Stomach (tissue), 9 donors: Measurements from ENCODE around the gene RRAD. TPM values are rescaled to one million over a fixed set of nuclear protein-coding genes. Genes with fewer than 3 reads are reported as not detected.
A peak's percentile ranks its signal among the peaks of the same experiment; 100 is the strongest.

ENCODE experiments used
- DNase-seq, 2 donors: peaks; one replicate each; pipeline versions ENCODE4 v3.0.0 to v3.0.0-alpha.2; 2013 to 2019
- H3K27ac ChIP-seq, 5 donors: fragments of 200-600 bp in 4 of 5; sonication (generic) in 4 of 5; one replicate each; pipeline ENCODE4 v1.5.1; 2013 to 2019; ENCODE audit warnings: mild to moderate bottlenecking in 1 of 5, moderate library complexity in 1 of 5
- H3K27me3 ChIP-seq, 3 donors: fragments of 200-600 bp; sonication (generic); one replicate each; pipeline ENCODE4 v1.5.1; 2017 to 2019; ENCODE audit warnings: mixed run types in 1 of 3
- H3K36me3 ChIP-seq, 4 donors: fragments of 200-600 bp; sonication (generic); 1 replicate in 3 of 4; 2 replicates in 1 of 4; pipeline ENCODE4 v1.5.1; 2016 to 2019
- H3K4me1 ChIP-seq, 4 donors: fragments of 200-600 bp; sonication (generic); one replicate each; pipeline ENCODE4 v1.5.1; 2016 to 2019
- H3K4me3 ChIP-seq, 4 donors: fragments of 200-600 bp; sonication (generic) in 3 of 4; one replicate each; pipeline ENCODE4 v1.5.1; 2016 to 2019; ENCODE audit warnings: mild to moderate bottlenecking in 1 of 4
- H3K9me3 ChIP-seq, 4 donors: fragments of 200-600 bp; sonication (generic); one replicate each; pipeline ENCODE4 v1.5.1; 2016 to 2019
- EP300 ChIP-seq: sonication (generic); formaldehyde crosslinking; IDR thresholded peaks from one replicate; pipeline ENCODE4 v1.6.1; 2017; ENCODE audit warnings: antibody characterized with exemption
- POLR2A ChIP-seq, 4 donors: fragments of 450-650 bp; IDR thresholded peaks; one replicate each; pipeline ENCODE4 v1.6.1; 2016; ENCODE audit warnings: antibody characterized with exemption in 4 of 4, control low read depth in 2 of 4, mild to moderate bottlenecking in 1 of 4, moderate library complexity in 1 of 4
- POLR2AphosphoS5 ChIP-seq, 3 donors: sonication (generic); formaldehyde crosslinking; IDR thresholded peaks; one replicate each; pipeline ENCODE4 v1.6.1; 2016; ENCODE audit warnings: antibody characterized with exemption in 3 of 3
- WGBS, 5 donors: extraction: QIAGEN DNeasy Blood & Tissue Kit in 3 of 5; methylation state at CpG; one replicate each; pipeline versions ENCODE4 v1.1.5 to v1.1.7; 2013 to 2018; 5-methylcytosine and 5-hydroxymethylcytosine counted together
- intact Hi-C: fragments of 100-400 bp; cut with DNase I; formaldehyde crosslinking; loops from one replicate; pipeline ENCODE4 v1.15.1; 2023; ENCODE audit warnings: low total_unique reads
- polyA plus RNA-seq, 3 donors: library from polyadenylated mRNA; stranded (reverse); fragments of 200-250 nt; gene quantifications; one replicate each; pipeline ENCODE4 v1.2.3, GENCODE V29; 2013
- total RNA-seq, 5 donors: library from RNA; depleted of rRNA; stranded (reverse); fragments of >200 nt; gene quantifications; one replicate each; pipeline versions ENCODE4 v1.1.0 to v1.2.3, GENCODE V29; 2014 to 2016
- TF ChIP-seq, protein P1 (sequence below), 7 experiments: fragments of 450-650 bp in 4 of 7; fragments of 200-600 bp in 3 of 7; sonication (generic) in 3 of 7; IDR thresholded peaks; one replicate each; pipeline ENCODE4 v1.5.1; 2016 to 2019; ENCODE audit warnings: antibody characterized with exemption in 7 of 7, control low read depth in 2 of 7, mild to moderate bottlenecking in 1 of 7
- donor health status: healthy with polysubstance abuse.
- donor health status: Bipolar disorder and iron deficiency.
- donor health status: healthy.

Gene RRAD
- total and polyA plus RNA-seq, 8 donors = 1.0 to 39.7 (median 3.5) TPM

DNA sequence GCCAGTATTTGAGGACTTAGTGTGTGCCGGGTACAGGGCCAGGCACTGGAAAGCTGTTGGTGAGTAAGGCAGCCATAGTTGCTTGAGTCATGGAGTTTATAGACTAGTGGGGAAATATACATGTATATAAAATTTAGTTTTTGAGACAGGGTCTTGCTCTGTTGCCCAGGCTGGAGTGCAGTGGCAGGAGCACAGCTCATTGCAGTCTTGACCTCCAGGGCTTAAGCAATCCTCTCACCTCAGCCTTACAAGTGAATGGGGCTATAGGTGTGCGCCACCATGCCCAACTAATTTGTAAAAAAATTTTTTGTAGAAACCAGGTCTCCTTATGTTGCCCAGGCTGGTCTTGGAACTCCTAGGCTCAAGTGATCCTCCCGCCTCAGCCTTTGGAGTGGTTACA, 42.6 kb downstream of the RRAD start:
- H3K27ac ChIP-seq = no peak overlapping the region
- intact Hi-C loops = no loop called here
- peaks cover 13 to 40% (median 33%) of the 10 kb centered on the region in 4 donors for H3K36me3 ChIP-seq
- H3K9me3 ChIP-seq = no peaks in the 10 kb centered on the region
- peaks cover 15 to 36% (median 23%) of the 10 kb centered on the region in 4 donors for H3K4me1 ChIP-seq
- no peaks in the 10 kb centered on the region for H3K27me3 ChIP-seq
- no peak for DNase-seq
- TF ChIP-seq, protein P1, sequence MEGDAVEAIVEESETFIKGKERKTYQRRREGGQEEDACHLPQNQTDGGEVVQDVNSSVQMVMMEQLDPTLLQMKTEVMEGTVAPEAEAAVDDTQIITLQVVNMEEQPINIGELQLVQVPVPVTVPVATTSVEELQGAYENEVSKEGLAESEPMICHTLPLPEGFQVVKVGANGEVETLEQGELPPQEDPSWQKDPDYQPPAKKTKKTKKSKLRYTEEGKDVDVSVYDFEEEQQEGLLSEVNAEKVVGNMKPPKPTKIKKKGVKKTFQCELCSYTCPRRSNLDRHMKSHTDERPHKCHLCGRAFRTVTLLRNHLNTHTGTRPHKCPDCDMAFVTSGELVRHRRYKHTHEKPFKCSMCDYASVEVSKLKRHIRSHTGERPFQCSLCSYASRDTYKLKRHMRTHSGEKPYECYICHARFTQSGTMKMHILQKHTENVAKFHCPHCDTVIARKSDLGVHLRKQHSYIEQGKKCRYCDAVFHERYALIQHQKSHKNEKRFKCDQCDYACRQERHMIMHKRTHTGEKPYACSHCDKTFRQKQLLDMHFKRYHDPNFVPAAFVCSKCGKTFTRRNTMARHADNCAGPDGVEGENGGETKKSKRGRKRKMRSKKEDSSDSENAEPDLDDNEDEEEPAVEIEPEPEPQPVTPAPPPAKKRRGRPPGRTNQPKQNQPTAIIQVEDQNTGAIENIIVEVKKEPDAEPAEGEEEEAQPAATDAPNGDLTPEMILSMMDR (IDR thresholded peaks at IDR 0.05) = no peak
- TF ChIP-seq POLR2AphosphoS5 (IDR thresholded peaks at IDR 0.05) = no peak
- no peak for TF ChIP-seq EP300
- no peak for TF ChIP-seq POLR2A (IDR thresholded peaks at IDR 0.05)
- no peak overlapping the region for H3K4me3 ChIP-seq
- 92 to 98% (median 97%) methylated on average over 3 of the region's 3 CpGs for WGBS, 5 donors

GRCh38 chr16:66881964-66882508, 43.3 kb downstream of the RRAD start:
- peak overlapping the region in 1 of 5 donors; percentile 43 for H3K27ac ChIP-seq
- no peak for DNase-seq
- intact Hi-C loops = no loop called here
- no peak for TF ChIP-seq POLR2AphosphoS5 (IDR thresholded peaks at IDR 0.05)
- no peak for TF ChIP-seq POLR2A (IDR thresholded peaks at IDR 0.05)
- TF ChIP-seq EP300 = no peak
- TF ChIP-seq, protein P1 (IDR thresholded peaks at IDR 0.05) = no peak
- 88 to 90% (median 89%) methylated on average over 8 of the region's 8 CpGs for WGBS, 5 donors
- H3K4me3 ChIP-seq = peak overlapping the region in 1 of 4 donors; percentile 73
- H3K9me3 ChIP-seq = no peaks in the 10 kb centered on the region
- peaks cover 13 to 40% (median 33%) of the 10 kb centered on the region in 4 donors for H3K36me3 ChIP-seq
- H3K27me3 ChIP-seq = no peaks in the 10 kb centered on the region
- peaks cover 15 to 35% (median 23%) of the 10 kb centered on the region in 4 donors for H3K4me1 ChIP-seq

DNA sequence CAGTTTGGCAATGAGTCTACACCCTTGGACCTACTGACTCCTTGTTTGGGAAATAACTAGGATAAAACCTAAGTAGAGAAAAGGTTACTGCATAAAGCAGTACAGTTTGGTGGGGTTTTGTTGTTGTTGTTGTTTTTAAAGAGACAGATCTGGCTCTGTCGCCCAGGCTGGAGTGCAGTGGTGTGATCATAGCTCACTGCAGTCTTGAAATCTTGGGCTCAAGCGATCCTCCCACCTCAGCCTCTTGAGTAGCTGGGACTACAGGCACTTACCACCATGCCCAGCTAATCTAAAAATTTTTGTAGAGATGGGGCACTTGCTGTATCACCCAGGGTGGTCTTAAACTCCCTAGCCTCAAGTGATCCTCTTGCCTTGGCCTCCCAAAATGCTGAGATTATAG, 43.8 kb downstream of the RRAD start:
- 65 to 88% (median 66%) methylated on average over 2 of the region's 2 CpGs for WGBS, 5 donors
- H3K4me3 ChIP-seq = peak overlapping the region in 3 of 4 donors; percentile 60 to 97 (median 73)
- no peaks in the 10 kb centered on the region for H3K9me3 ChIP-seq
- H3K27ac ChIP-seq = peak overlapping the region in 1 of 5 donors; percentile 43
- TF ChIP-seq POLR2A (IDR thresholded peaks at IDR 0.05) (no peak), POLR2AphosphoS5 (IDR thresholded peaks at IDR 0.05) (no peak), EP300 (no peak)
- TF ChIP-seq, protein P1 (IDR thresholded peaks at IDR 0.05) = no peak
- intact Hi-C loops = no loop called here
- peaks cover 15 to 30% (median 21%) of the 10 kb centered on the region in 4 donors for H3K4me1 ChIP-seq
- no peak for DNase-seq
- H3K27me3 ChIP-seq = no peaks in the 10 kb centered on the region
- H3K36me3 ChIP-seq = peaks cover 13 to 36% (median 29%) of the 10 kb centered on the region in 4 donors

DNA sequence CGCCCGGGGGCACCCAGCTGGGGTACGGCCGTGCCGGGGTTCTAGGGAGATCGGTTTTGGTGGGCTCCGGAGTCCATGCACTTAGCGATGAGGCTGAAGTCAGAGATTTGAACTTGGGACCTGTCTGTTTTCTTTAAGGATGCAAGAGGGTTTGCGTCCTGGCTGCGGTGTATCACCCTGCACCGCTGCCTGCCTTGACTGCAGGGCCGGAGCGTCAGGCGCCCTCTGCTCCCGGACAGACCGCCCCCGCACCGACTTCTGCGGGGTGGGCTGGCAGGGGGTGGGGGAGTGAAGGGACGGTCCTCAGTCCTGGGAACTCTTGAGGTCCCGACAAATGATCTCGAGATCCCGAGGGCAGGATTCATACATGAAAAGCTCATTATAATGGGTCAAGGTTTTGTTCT, 44.3 kb downstream of the RRAD start:
- H3K9me3 ChIP-seq = no peaks in the 10 kb centered on the region
- no peaks in the 10 kb centered on the region for H3K27me3 ChIP-seq
- peak overlapping the region; percentile 60 to 97 (median 80) for H3K4me3 ChIP-seq
- intact Hi-C loops = no loop called here
- peak in 1 of 2 donors; percentile 37 for DNase-seq
- peak overlapping the region; percentile 59 to 88 (median 77) for H3K27ac ChIP-seq
- peaks cover 15 to 25% (median 20%) of the 10 kb centered on the region in 4 donors for H3K4me1 ChIP-seq
- 1 to 4% (median 2%) methylated on average over 19 to 23 of the region's 23 CpGs for WGBS, 5 donors
- no peak for TF ChIP-seq POLR2AphosphoS5 (IDR thresholded peaks at IDR 0.05)
- no peak for TF ChIP-seq EP300
- peaks cover 13 to 30% (median 24%) of the 10 kb centered on the region in 4 donors for H3K36me3 ChIP-seq
